ENCODE results near the gene LFNG.

- TF ChIP-seq CTCF (conservative IDR thresholded peaks at IDR 0.05 in 1 of 2, IDR thresholded peaks at IDR 0.05 in 1 of 2; ENCODE audit: extremely low read depth in 1 of 2, insufficient read depth in 1 of 2, low read depth in 1 of 2, low read length in 2 of 2) (no peak), EZH2 (IDR thresholded peaks at IDR 0.05; ENCODE audit: borderline replicate concordance, low read length) (no peak)
Measured at GRCh38 chr7:2497065-2497464, 22.5 kb upstream of the LFNG start.
